Choroid plexus epithelial cell (primary cell): Measurements from ENCODE around the gene SMAD4.
A peak's percentile ranks its signal among the peaks of the same experiment; 100 is the strongest.

Source experiments
- DNase-seq: peaks from one replicate; pipeline ENCODE4 v3.0.0-alpha.2; 2010; ENCODE audit warnings: low read depth
- H3K4me3 ChIP-seq: 2 replicates; pipeline ENCODE4 v1.5.1; 2011; ENCODE audit warnings: low read depth, mild to moderate bottlenecking, control low read depth, low read length, moderate library complexity
- TF ChIP-seq, protein P1 (sequence below): conservative IDR thresholded peaks from 2 replicates; pipeline ENCODE4 v1.5.1; 2011; ENCODE audit warnings: low read depth, mild to moderate bottlenecking, control low read depth, inconsistent platforms, low read length, moderate library complexity

The SMAD4 gene

DNA sequence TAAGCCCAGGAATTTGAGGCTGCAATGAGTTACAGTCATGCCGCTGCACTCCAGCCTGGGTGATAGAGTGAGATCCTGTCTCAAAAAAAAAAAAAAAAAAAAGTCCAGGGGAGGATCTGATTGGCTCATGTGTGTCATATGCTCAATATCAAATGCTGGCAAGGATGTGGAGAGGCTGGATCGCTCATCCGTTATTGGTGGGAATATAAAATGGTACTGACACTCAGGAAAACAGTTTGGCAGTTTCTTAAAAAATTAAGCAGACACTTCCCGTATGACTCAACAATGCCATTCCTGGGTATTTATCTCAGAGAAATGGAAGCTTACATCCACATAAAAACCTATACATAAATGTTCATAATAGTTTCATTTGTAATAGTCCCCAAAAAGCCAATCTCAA is 98.5 kb downstream of the SMAD4 start:
- DNase-seq: no peak
- no peak overlapping the region for H3K4me3 ChIP-seq
- TF ChIP-seq, protein P1, sequence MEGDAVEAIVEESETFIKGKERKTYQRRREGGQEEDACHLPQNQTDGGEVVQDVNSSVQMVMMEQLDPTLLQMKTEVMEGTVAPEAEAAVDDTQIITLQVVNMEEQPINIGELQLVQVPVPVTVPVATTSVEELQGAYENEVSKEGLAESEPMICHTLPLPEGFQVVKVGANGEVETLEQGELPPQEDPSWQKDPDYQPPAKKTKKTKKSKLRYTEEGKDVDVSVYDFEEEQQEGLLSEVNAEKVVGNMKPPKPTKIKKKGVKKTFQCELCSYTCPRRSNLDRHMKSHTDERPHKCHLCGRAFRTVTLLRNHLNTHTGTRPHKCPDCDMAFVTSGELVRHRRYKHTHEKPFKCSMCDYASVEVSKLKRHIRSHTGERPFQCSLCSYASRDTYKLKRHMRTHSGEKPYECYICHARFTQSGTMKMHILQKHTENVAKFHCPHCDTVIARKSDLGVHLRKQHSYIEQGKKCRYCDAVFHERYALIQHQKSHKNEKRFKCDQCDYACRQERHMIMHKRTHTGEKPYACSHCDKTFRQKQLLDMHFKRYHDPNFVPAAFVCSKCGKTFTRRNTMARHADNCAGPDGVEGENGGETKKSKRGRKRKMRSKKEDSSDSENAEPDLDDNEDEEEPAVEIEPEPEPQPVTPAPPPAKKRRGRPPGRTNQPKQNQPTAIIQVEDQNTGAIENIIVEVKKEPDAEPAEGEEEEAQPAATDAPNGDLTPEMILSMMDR: no peak

- TF ChIP-seq, protein P1: no peak
- H3K4me3 ChIP-seq: no peak overlapping the region
- DNase-seq: no peak
Measured at GRCh38 chr18:51132256-51132935, 102.4 kb downstream of the SMAD4 start.

GRCh38 chr18:51133580-51134160 is 103.7 kb downstream of the SMAD4 start:
- H3K4me3 ChIP-seq: no peak overlapping the region
- TF ChIP-seq, protein P1: peak; percentile 28
- peak; percentile 33 for DNase-seq
